Large intestine (tissue), 3 donors: ENCODE data around the gene HYAL3. TPM values are rescaled to one million over a fixed set of nuclear protein-coding genes. Genes with fewer than 3 reads are reported as not detected.
A peak's percentile ranks its signal among the peaks of the same experiment; 100 is the strongest.
"Not testable (repeated sequence)": the region's sequence is repeated elsewhere in the genome, so short reads cannot be mapped to it uniquely, and the experiment has no call there.

ENCODE experiments used
- DNase-seq, 2 donors: peaks; one replicate each; pipeline versions ENCODE4 v3.0.0 to v3.0.0-alpha.2; 2013
- H3K27ac ChIP-seq: one replicate; pipeline ENCODE4 v1.5.1; 2013; ENCODE audit warnings: low read length
- H3K27me3 ChIP-seq: 2 replicates; pipeline ENCODE4 v1.6.1; 2013; ENCODE audit warnings: low read length; ENCODE audit not compliant: control insufficient read depth, insufficient read depth
- H3K36me3 ChIP-seq: 2 replicates; pipeline ENCODE4 v1.6.1; 2013; ENCODE audit warnings: low read length; ENCODE audit not compliant: control insufficient read depth, insufficient read depth
- H3K4me1 ChIP-seq: one replicate; pipeline ENCODE4 v1.6.1; 2013; ENCODE audit warnings: low read length; ENCODE audit not compliant: control insufficient read depth, insufficient read depth
- H3K4me3 ChIP-seq: one replicate; pipeline ENCODE4 v1.5.1; 2013; ENCODE audit warnings: low read length
- H3K9me3 ChIP-seq: one replicate; pipeline ENCODE4 v1.6.1; 2013; ENCODE audit warnings: mild to moderate bottlenecking, low read depth, low read length, moderate library complexity; ENCODE audit not compliant: control insufficient read depth
- WGBS: methylation state at CpG from one replicate; pipeline ENCODE4 v1.1.5; 2013; ENCODE audit warnings: low lambda C conversion rate; ENCODE audit not compliant: insufficient coverage; 5-methylcytosine and 5-hydroxymethylcytosine counted together
- polyA plus RNA-seq: library from polyadenylated mRNA; unstranded; fragments of 120-200 nt; gene quantifications from one replicate; pipeline ENCODE4 v1.2.1, GENCODE V29; 2013

The HYAL3 gene
- polyA plus RNA-seq, 1 donor, result 2.7 TPM

DNA sequence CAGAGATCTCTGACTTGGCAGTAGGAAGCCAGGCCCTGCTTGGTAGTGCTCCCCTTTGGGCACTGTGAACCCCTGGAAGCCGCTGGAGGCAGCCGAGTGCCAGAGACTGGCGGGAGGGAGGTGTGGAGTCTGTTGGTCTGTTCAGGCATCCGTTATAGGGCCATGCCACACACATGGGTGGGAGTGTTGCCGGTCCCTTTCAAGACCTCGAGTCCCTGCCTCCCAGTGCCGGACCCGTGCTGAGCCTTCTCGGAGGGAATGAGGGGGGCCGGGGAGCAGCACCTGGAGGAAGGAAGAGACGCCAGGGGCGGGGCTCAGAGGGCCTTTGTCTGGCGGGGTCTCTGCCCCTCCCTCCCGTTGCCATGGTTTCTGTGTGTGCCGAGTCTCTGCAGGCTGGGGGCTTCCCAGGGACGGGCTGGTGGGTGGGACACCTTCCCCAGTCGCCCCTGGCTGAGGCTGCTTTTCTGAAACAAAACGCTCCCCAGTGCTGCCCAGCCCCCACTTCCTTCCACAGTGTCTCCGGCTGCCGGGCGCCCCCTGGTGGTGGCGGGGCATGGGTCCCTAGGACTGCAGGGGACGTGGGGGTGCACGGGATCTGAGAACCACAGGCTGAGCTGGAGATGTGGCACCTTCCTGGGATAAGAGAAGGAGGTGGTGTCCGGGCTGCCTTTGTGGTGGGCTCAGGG, 53.2 kb downstream of the HYAL3 start:
- H3K36me3 ChIP-seq, result peaks cover 45% of the 10 kb centered on the region
- WGBS, result no CpG with 5 or more reads among the region's 25 CpGs
- peak overlapping the region; percentile 66 for H3K4me3 ChIP-seq
- H3K27me3 ChIP-seq, result no peaks in the 10 kb centered on the region
- H3K27ac ChIP-seq, result peak overlapping the region; percentile 70
- peaks cover 43% of the 10 kb centered on the region for H3K4me1 ChIP-seq
- peak; percentile 80 to 84 for DNase-seq
- no peaks in the 10 kb centered on the region for H3K9me3 ChIP-seq

DNA sequence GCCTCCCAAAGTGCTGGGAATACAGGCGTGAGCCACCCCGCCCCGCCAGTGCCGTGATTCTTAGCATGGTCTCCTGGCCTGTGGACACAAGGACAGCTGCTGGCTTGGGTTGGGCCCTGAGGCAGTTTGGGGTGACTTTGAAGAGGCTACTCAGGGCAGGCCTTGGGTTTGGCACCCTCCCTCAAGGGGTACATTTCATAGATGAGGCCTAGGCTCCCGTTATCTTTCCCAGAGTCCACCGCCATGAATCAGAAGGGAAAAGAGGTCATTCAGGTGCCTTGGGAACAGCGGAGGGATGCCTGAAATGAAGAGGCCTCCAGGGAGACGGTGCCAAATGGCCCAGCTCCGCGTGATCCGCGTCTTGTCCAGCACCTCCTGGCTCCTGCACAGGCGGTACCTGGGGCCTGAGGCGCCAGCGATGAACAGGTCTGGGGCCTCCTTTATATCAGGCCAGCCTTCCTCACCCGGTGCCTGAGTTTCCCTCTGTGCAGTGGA, 53.9 kb downstream of the HYAL3 start:
- Histone ChIP-seq H3K27ac (peak overlapping the region; percentile 70), H3K36me3 (peaks cover 45% of the 10 kb centered on the region), H3K27me3 (no peaks in the 10 kb centered on the region), H3K4me1 (peaks cover 40% of the 10 kb centered on the region), H3K4me3 (no peak overlapping the region), H3K9me3 (no peaks in the 10 kb centered on the region)
- no CpG with 5 or more reads among the region's 16 CpGs for WGBS
- no peak for DNase-seq

DNA sequence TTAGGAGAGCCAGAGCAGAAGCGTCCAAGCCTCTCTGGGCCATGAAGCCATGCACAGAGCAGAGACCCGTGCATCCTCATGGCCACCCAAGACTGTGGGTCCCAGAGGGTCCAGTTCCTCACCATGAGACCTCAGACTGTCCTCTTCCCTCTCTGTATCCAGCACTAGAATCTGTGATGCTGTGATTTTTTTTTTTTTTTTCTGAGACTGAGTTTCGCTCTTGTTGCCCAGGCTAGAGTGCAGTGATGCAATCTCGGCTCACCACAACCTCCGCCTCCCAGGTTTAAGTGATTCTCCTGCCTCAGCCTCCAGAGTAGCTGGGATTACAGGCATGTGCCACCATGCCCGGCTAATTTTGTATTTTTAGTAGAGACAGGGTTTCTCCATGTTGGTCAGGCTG, 54.4 kb downstream of the HYAL3 start:
- H3K36me3 ChIP-seq, result peaks cover 44% of the 10 kb centered on the region
- DNase-seq, H3K4me3 ChIP-seq, H3K9me3 ChIP-seq, H3K27me3 ChIP-seq, H3K27ac ChIP-seq: not testable (repeated sequence)
- H3K4me1 ChIP-seq, result peaks cover 39% of the 10 kb centered on the region
- no CpG with 5 or more reads among the region's 6 CpGs for WGBS

DNA sequence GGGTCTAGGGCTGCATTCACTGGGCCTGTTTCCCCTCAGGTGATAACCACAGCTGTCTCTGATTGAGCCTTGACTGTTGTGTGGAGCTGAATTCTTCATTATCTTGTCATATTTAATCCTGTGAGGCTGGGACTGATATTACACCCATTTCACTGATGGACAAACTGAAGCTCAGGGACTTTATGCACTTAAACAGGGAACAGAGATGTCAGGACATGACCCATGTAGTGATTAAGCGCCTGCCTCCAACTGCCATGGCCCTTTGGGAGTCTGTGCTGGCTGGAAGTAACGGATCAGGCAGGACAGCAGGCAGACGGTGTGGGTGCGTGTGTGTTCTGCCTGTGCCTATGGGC, 55.7 kb downstream of the HYAL3 start:
- WGBS, result no CpG with 5 or more reads among the region's 4 CpGs
- peaks cover 42% of the 10 kb centered on the region for H3K36me3 ChIP-seq

DNA sequence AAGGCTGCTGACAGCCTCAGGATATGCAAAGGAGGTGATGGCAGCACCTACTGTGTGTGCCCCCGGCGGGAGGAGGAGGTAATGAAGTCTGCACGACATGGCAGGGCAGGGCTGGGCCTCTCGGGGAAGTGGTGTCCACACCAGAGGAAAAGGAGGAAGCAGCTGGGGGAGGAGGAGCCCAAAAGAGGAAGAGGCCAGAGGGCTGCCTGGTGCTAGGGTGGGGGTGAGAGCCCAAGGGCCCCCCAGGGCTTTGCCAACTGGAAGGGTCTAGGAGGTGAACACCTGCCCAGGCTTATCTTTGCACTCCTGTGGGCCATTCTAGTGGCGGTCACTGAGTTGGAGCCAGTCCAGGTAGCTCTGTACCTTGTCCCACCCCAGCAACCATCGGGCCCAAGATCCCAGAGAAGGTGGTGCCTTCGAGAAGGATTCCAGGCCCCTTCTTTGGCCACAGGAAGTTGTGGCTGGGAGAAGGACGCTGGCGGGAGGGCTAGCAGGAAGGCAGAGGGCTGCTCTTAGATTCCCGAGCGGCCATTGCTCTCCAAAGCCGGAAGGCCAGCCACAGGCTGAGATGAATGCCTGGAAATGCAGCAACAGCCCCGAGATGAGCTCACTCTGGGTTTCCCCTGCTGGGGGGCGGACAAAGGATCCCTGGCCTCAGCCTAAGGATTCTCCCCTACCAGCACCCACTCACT, 56.2 kb downstream of the HYAL3 start:
- H3K4me3 ChIP-seq, result no peak overlapping the region
- H3K27me3 ChIP-seq, result no peaks in the 10 kb centered on the region
- no CpG with 5 or more reads among the region's 14 CpGs for WGBS
- DNase-seq, result no peak
- H3K4me1 ChIP-seq, result peaks cover 40% of the 10 kb centered on the region
- H3K9me3 ChIP-seq, result no peaks in the 10 kb centered on the region
- peaks cover 38% of the 10 kb centered on the region for H3K36me3 ChIP-seq
- peak overlapping the region; percentile 41 for H3K27ac ChIP-seq

More for the DNA sequence above, 55.7 kb downstream of the HYAL3 start:
- Histone ChIP-seq H3K4me1 (peaks cover 40% of the 10 kb centered on the region), H3K9me3 (no peaks in the 10 kb centered on the region), H3K4me3 (no peak overlapping the region), H3K27ac (peak overlapping the region; percentile 41), H3K27me3 (no peaks in the 10 kb centered on the region)
- no peak for DNase-seq

Other genes starting within 250 kb of the HYAL3 start
- gene RBM5, start 210.5 kb downstream of the HYAL3 start, polyA plus RNA-seq, result 272 TPM
- 8.9 TPM for gene SEMA3F, start 144.1 kb downstream of the HYAL3 start, polyA plus RNA-seq
- gene GNAT1, start 107.8 kb downstream of the HYAL3 start, polyA plus RNA-seq, result not detected
- gene SLC38A3, start 94.1 kb downstream of the HYAL3 start, polyA plus RNA-seq, result 2.0 TPM
- gene GNAI2, start 63.2 kb downstream of the HYAL3 start, polyA plus RNA-seq, result 118 TPM
- gene SEMA3B, start 30.3 kb downstream of the HYAL3 start, polyA plus RNA-seq, result 87.0 TPM
- 0.25 TPM for gene LSMEM2, start 20.3 kb downstream of the HYAL3 start, polyA plus RNA-seq
- gene IFRD2, start 7.0 kb downstream of the HYAL3 start, polyA plus RNA-seq, result 55.4 TPM
- gene NAA80, start within 50 bp of the HYAL3 start, polyA plus RNA-seq, result 9.6 TPM
- 2.1 TPM for gene HYAL1, start 4.2 kb upstream of the HYAL3 start, polyA plus RNA-seq
- gene HYAL2, start 23.3 kb upstream of the HYAL3 start, polyA plus RNA-seq, result 37.2 TPM
- gene TUSC2, start 28.8 kb upstream of the HYAL3 start, polyA plus RNA-seq, result 28.0 TPM
- gene RASSF1, start 41.4 kb upstream of the HYAL3 start, polyA plus RNA-seq, result 19.5 TPM
- gene ZMYND10, start 46.3 kb upstream of the HYAL3 start, polyA plus RNA-seq, result 0.99 TPM
- 20.7 TPM for gene NPRL2, start 51.4 kb upstream of the HYAL3 start, polyA plus RNA-seq
- 20.6 TPM for gene CYB561D2, start 51.5 kb upstream of the HYAL3 start, polyA plus RNA-seq
- 44.2 TPM for gene TMEM115, start 60.1 kb upstream of the HYAL3 start, polyA plus RNA-seq
- gene CACNA2D2, start 204.2 kb upstream of the HYAL3 start, polyA plus RNA-seq, result 7.5 TPM